Choroid plexus epithelial cell (primary cell): ENCODE measurements around the gene TCF23.
"Not testable (repeated sequence)": the region's sequence is repeated elsewhere in the genome, so short reads cannot be mapped to it uniquely, and the experiment has no call there.

Source experiments
- DNase-seq: peaks from one replicate; pipeline ENCODE4 v3.0.0-alpha.2; 2010; ENCODE audit warnings: low read depth
- H3K4me3 ChIP-seq: 2 replicates; pipeline ENCODE4 v1.5.1; 2011; ENCODE audit warnings: low read depth, mild to moderate bottlenecking, control low read depth, low read length, moderate library complexity
- TF ChIP-seq, protein P1 (sequence below): conservative IDR thresholded peaks from 2 replicates; pipeline ENCODE4 v1.5.1; 2011; ENCODE audit warnings: low read depth, mild to moderate bottlenecking, control low read depth, inconsistent platforms, low read length, moderate library complexity

TCF23 gene

DNA sequence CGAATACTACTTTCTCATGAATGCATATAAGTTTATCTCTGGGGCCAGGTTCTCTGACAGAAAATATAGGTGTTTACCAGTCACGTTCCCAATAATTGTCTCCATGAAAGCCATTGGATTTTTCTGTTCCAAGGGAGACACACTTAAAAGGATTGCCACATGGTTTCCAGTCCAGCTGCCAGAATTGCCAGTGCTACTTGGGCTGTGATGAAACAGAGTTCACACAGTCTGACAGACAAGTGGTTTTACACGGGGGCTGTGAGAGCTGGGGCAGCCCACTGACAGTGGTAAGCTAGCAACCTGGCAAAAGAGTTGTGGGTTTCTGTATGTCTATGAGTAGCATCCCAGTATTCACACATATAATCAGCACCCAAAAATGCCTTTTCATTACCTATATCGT, 35.3 kb downstream of the TCF23 start:
- TF ChIP-seq, protein P1, sequence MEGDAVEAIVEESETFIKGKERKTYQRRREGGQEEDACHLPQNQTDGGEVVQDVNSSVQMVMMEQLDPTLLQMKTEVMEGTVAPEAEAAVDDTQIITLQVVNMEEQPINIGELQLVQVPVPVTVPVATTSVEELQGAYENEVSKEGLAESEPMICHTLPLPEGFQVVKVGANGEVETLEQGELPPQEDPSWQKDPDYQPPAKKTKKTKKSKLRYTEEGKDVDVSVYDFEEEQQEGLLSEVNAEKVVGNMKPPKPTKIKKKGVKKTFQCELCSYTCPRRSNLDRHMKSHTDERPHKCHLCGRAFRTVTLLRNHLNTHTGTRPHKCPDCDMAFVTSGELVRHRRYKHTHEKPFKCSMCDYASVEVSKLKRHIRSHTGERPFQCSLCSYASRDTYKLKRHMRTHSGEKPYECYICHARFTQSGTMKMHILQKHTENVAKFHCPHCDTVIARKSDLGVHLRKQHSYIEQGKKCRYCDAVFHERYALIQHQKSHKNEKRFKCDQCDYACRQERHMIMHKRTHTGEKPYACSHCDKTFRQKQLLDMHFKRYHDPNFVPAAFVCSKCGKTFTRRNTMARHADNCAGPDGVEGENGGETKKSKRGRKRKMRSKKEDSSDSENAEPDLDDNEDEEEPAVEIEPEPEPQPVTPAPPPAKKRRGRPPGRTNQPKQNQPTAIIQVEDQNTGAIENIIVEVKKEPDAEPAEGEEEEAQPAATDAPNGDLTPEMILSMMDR = no peak
- no peak overlapping the region for H3K4me3 ChIP-seq
- peak; percentile 36 for DNase-seq

DNA sequence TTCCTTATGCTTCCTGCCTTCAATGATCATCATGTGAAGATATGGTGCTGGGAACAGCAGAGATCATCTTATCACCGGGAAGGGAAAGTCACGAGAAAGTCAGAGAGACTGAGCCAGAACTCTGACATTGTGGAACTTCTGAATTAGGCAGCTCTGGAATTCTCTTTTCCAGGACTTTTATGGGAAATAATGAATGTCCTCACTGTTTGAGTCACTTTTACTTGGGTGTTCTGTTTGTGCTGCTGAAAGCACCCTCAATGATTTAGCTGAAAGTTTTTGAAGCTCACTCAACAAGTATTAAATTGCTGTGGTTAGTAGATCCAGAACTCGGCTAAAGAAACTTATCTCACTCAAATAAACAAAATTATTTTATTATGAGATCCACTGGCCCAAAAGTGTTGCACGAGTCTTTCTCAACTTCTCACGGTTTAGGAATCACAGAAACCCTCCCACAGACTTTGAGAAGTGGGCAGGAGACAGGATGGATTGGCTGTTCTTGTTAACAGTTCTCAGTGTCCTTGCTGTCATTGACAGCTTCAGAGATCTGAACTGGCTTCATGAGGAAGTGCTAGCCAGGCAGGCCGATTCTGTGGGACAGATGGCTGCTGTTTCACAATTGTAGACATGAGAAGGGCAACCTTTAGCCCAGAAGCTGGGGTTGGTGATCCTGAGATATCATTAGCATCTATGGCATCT, 36.7 kb downstream of the TCF23 start:
- DNase-seq = peak; percentile 57
- H3K4me3 ChIP-seq = no peak overlapping the region

DNA sequence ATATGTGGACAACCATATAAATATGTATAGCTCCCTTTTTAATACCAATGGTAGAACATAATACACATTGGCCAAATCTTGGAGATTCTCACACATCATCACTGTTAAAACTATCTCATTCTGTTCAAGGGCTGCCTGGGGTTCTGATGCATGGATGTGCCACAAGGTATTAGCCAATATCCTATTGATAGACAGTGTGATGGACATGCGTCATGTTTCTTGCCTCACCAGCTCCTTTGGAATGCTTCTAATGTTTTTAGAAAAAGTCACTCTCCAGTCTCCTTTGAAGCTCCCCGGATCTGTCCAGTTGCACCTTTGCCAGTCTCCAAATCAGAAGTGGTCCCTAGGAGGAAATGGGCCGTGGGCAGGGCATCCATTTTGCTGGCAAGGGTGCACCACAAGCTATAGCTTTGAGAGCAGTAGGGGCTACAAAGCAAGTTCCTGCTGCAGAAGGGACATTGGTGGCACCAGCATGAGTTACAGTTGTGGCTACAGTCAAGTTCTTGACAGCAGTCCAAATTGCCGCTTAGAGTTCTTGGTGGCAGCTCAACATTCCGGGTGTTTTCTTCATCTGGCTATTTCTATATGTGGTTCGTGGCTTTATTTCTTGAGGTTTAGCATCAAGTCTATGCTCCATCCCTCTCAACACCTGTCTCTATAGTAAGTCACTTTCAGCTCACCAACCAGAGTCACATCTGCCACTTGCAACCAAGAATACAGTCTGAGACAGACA, 38.0 kb downstream of the TCF23 start:
- no peak overlapping the region for H3K4me3 ChIP-seq
- TF ChIP-seq, protein P1 = no peak
- no peak for DNase-seq

More for the DNA sequence above, 36.7 kb downstream of the TCF23 start:
- TF ChIP-seq, protein P1 = no peak

DNA sequence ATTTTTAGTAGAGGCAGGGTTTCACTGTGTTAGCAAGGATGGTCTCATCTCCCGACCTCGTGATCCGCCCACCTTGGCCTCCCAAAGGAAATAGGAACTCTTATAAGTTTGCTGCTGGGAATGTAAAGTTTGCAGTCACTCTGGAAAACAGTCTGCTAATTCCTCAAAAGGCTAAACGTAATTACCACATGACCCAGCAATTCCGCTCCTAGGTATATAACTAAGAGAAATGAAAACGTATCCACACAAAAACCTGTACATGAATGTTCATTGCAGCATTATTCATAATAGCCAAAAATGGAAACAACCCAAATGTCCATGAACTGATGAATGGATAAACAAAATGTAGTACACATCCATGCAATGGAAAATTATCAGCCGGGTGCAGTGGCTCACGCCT, 41.2 kb downstream of the TCF23 start:
- H3K4me3 ChIP-seq = no peak overlapping the region
- no peak for DNase-seq
- TF ChIP-seq, protein P1 = no peak

DNA sequence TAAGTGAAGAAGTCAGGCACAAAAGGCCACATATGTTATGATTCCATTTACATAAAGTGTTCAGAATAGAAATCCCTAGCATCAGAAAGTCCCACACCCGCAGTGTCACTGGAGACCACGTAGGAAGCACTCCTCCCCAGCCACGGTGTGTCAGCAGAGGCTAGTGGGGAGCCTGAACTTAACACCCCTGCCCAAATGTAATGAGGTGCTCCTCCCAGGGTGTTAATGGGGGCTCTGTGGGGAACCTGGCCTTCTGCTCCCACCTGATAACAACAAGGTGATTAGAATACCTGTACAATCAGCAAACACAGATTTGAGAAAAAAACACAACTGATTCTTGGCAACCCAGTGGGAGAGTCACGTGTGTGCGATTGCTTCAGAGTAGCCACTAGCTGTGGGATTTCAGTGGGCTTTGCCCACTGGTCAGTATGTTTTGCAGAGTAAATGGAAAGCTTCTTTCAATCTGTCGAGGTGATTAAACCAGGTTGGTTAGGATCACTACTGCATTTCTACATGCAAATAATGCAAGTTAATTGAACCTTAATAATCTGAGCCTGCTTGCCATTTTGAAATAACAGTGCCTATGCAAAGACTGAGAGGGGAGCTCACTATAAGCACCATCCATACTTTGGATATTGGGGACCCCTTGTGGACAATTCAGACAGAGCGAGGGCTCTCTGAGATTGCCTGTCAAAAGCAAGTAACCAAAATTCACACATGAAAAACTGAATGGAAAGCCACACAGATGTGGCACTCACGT, 42.4 kb downstream of the TCF23 start:
- no peak overlapping the region for H3K4me3 ChIP-seq
- TF ChIP-seq, protein P1 = peak; percentile 89
- peak; percentile 87 for DNase-seq

DNA sequence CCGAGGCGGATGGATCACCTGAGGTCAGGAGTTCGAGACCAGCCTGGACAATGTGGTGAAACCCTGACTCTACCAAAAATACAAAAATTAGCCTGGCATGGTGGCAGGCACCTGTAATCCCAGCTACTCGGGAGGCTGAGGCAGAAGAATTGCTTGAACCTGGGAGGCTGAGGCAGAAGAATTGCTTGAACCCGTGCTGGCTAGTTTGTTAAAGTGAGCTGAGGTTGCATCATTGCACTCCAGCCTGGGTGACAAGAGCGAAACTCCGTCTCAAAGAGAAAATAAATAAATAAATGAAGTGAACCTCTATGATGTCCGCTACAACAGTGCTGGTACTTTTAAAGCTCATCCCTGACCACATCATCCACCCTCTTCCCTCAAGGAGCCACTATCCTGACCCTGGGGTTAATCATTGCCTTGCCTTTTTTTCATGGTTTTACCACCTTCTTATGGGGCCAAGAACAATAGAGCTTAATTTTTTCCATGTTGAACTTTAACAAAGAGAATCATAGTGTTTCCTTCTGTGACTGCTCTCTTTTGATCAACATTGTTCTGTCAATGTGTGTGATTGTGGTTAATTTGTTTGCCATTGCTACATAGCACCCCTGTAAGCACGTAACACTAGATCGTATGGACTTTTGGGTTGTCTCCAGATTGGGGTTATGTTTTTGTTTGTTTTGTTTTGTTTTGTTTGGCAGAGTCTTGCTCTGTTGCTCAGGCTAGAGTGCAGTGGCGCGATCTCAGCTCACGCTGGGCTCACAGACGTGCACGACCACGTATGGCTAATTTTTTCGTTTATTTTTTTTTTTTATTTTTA, 45.9 kb downstream of the TCF23 start:
- no peak overlapping the region for H3K4me3 ChIP-seq
- TF ChIP-seq, protein P1 = no peak
- DNase-seq = peak; percentile 72

DNA sequence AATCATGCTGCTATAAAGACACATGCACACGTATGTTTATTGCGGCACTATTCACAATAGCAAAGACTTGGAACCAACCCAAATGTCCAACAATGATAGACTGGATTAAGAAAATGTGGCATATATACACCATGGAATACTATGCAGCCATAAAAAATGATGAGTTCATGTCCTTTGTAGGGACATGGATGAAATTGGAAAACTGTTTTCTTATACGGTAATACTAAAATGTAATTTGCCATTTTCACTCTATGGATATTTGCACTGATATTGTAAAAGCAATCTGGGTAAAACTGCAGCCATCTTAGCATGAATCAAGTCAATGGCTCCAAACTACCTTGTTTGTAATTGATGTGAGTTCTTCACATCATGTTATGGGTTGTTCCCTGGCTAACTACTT, 47.0 kb downstream of the TCF23 start:
- DNase-seq, H3K4me3 ChIP-seq: not testable (repeated sequence)

DNA sequence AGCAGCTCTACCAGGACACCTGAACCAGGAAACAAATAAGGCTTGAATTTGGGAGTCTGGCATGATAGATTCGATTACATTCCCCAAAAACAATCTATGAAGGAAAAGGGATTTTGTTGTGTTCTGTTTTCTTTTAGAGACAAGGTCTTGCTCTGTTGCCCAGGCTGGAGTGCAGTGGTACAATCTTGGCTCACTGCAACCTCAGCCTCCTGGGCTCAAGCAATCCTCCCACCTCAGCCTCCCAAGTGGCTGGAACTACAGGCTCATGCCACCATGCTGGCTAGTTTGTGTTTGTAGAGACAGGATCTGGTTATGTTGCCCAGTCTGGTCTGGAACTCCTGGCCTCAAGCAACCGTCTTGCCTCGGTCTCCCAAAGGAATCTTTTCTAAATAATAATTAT, 49.3 kb downstream of the TCF23 start:
- DNase-seq, H3K4me3 ChIP-seq: not testable (repeated sequence)
